GM18520 (cell line): ENCODE measurements around the gene PRR30.

Source experiments
- ATAC-seq: cut with Tn5 transposase; IDR thresholded peaks from one replicate; pipeline ENCODE4 v1.9.1; 2021; ENCODE audit not compliant: unreplicated experiment

PRR30 gene

GRCh38 chr2:27155069-27155520, 15.9 kb upstream of the PRR30 start:
- ATAC-seq, result no peak

GRCh38 chr2:27154488-27154887, 15.3 kb upstream of the PRR30 start:
- ATAC-seq, result no peak

GRCh38 chr2:27152796-27153464, 13.7 kb upstream of the PRR30 start:
- no peak for ATAC-seq

GRCh38 chr2:27152102-27152795, 13.0 kb upstream of the PRR30 start:
- ATAC-seq, result no peak

- ATAC-seq, result no peak
These were observed 11.5 kb upstream of the PRR30 start for GRCh38 chr2:27150639-27151230.

- ATAC-seq, result no peak
These were observed 10.6 kb upstream of the PRR30 start for GRCh38 chr2:27149570-27150405.

GRCh38 chr2:27148801-27149439, 9.7 kb upstream of the PRR30 start, which contains the start of gene TCF23:
Gene TCF23 (plus strand): TSS chr2:27149004. CDS start chr2:27149134, 130 bp downstream.
- no peak for ATAC-seq

GRCh38 chr2:27147935-27148334, 8.7 kb upstream of the PRR30 start:
- ATAC-seq, result no peak

GRCh38 chr2:27145682-27146081, 6.5 kb upstream of the PRR30 start:
- no peak for ATAC-seq

GRCh38 chr2:27143285-27143684, 4.1 kb upstream of the PRR30 start:
- ATAC-seq, result no peak

- ATAC-seq, result no peak
These were observed 1.1 kb downstream of the PRR30 start for GRCh38 chr2:27138111-27138510.

- ATAC-seq, result no peak
These were observed 1.8 kb downstream of the PRR30 start for GRCh38 chr2:27137322-27137935.

- ATAC-seq, result no peak
These were observed 2.5 kb downstream of the PRR30 start for GRCh38 chr2:27136751-27137150.

GRCh38 chr2:27135478-27135955, 3.7 kb downstream of the PRR30 start:
- ATAC-seq, result no peak

- ATAC-seq, result no peak
These were observed 4.3 kb downstream of the PRR30 start for GRCh38 chr2:27134781-27135477.

GRCh38 chr2:27133905-27134780, 5.1 kb downstream of the PRR30 start, which contains the start of gene PREB:
Gene PREB (minus strand): TSS chr2:27134636. CDS start chr2:27134421, 215 bp downstream.
- peak; percentile 90 for ATAC-seq

GRCh38 chr2:27133195-27133875, 5.9 kb downstream of the PRR30 start:
- ATAC-seq, result no peak

GRCh38 chr2:27131429-27131828, 7.8 kb downstream of the PRR30 start:
- no peak for ATAC-seq
